ENCODE data around the gene FAM89B.
"Not testable (repeated sequence)": the region's sequence is repeated elsewhere in the genome, so short reads cannot be mapped to it uniquely, and the experiment has no call there.

FAM89B gene

GRCh38 chr11:65558002-65558929, 14.1 kb upstream of the FAM89B start, which contains the start of gene LTBP3:
LTBP3 (minus strand) TSS chr11:65558359; CDS start chr11:65557959, 400 bp downstream.
- peak; percentile 36 to 42 for ATAC-seq

- no peak for ATAC-seq
Measured at GRCh38 chr11:65558930-65559509, 13.3 kb upstream of the FAM89B start.

- ATAC-seq: peak; percentile 49 to 65
Measured at GRCh38 chr11:65559535-65559934, 12.8 kb upstream of the FAM89B start.

- ATAC-seq: no peak
Measured at GRCh38 chr11:65559951-65560537, 12.3 kb upstream of the FAM89B start.

GRCh38 chr11:65560555-65561418, 11.6 kb upstream of the FAM89B start:
- ATAC-seq: no peak

- no peak for ATAC-seq
Measured at GRCh38 chr11:65562020-65562419, 10.3 kb upstream of the FAM89B start.

- no peak for ATAC-seq
Measured at GRCh38 chr11:65562788-65563187, 9.6 kb upstream of the FAM89B start.

GRCh38 chr11:65563601-65564000, 8.7 kb upstream of the FAM89B start:
- ATAC-seq: no peak

- not testable (repeated sequence) for ATAC-seq
Measured at GRCh38 chr11:65564879-65565559, 7.3 kb upstream of the FAM89B start.

GRCh38 chr11:65565624-65566453, 6.5 kb upstream of the FAM89B start:
- peak; percentile 4 to 6 for ATAC-seq

- ATAC-seq: peak; percentile 17 to 27
Measured at GRCh38 chr11:65569164-65569972, 3.0 kb upstream of the FAM89B start.

- ATAC-seq: peak; percentile 83 to 85
Measured at GRCh38 chr11:65569973-65570918, 2.1 kb upstream of the FAM89B start, which contains the start of gene ZNRD2. ZNRD2 (plus strand) TSS chr11:65570477; CDS start chr11:65570492, 15 bp downstream.

GRCh38 chr11:65571420-65571819, 918 bp upstream of the FAM89B start:
- ATAC-seq: no peak

- ATAC-seq: no peak
Measured at GRCh38 chr11:65571940-65572339, 398 bp upstream of the FAM89B start.

- ATAC-seq: no peak
Measured at GRCh38 chr11:65573391-65574079, 1.2 kb downstream of the FAM89B start.

- peak; percentile 20 to 24 for ATAC-seq
Measured at GRCh38 chr11:65574109-65574810, 1.9 kb downstream of the FAM89B start.

GRCh38 chr11:65574811-65575567, 2.7 kb downstream of the FAM89B start:
- ATAC-seq: no peak
